ENCODE measurements around the gene TLE7.

TLE7 gene

GRCh38 chr16:71423016-71423415 lies 18.8 kb downstream of the TLE7 start:
- Histone ChIP-seq H3K27ac (no peak overlapping the region), H2AFZ (ENCODE audit: low read depth) (no peak overlapping the region), H3K9ac (no peak overlapping the region), H3K4me2 (no peak overlapping the region), H3K4me3 (IDR thresholded peaks at IDR 0.05; ENCODE audit: insufficient read depth, low read depth, low read length) (no peak overlapping the region), H3K79me2 (ENCODE audit: insufficient read depth, low read depth) (no peaks in the 10 kb centered on the region), H3K36me3 (ENCODE audit: insufficient read depth) (no peaks in the 10 kb centered on the region), H3K4me1 (ENCODE audit: low read depth, poor library complexity, severe bottlenecking) (no peaks in the 10 kb centered on the region), H4K20me1 (ENCODE audit: insufficient read depth) (no peaks in the 10 kb centered on the region), H3K27me3 (ENCODE audit: insufficient read depth, low read depth) (no peaks in the 10 kb centered on the region)
- TF ChIP-seq, protein P1, sequence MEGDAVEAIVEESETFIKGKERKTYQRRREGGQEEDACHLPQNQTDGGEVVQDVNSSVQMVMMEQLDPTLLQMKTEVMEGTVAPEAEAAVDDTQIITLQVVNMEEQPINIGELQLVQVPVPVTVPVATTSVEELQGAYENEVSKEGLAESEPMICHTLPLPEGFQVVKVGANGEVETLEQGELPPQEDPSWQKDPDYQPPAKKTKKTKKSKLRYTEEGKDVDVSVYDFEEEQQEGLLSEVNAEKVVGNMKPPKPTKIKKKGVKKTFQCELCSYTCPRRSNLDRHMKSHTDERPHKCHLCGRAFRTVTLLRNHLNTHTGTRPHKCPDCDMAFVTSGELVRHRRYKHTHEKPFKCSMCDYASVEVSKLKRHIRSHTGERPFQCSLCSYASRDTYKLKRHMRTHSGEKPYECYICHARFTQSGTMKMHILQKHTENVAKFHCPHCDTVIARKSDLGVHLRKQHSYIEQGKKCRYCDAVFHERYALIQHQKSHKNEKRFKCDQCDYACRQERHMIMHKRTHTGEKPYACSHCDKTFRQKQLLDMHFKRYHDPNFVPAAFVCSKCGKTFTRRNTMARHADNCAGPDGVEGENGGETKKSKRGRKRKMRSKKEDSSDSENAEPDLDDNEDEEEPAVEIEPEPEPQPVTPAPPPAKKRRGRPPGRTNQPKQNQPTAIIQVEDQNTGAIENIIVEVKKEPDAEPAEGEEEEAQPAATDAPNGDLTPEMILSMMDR (conservative IDR thresholded peaks at IDR 0.05; ENCODE audit: low read depth, low read length): no peak

GRCh38 chr16:71421911-71422310 lies 19.9 kb downstream of the TLE7 start:
- Histone ChIP-seq H3K27me3 (ENCODE audit: insufficient read depth, low read depth) (no peaks in the 10 kb centered on the region), H3K4me3 (IDR thresholded peaks at IDR 0.05; ENCODE audit: insufficient read depth, low read depth, low read length) (no peak overlapping the region), H3K4me2 (no peak overlapping the region), H3K79me2 (ENCODE audit: insufficient read depth, low read depth) (no peaks in the 10 kb centered on the region), H3K9ac (no peak overlapping the region), H3K27ac (no peak overlapping the region), H2AFZ (ENCODE audit: low read depth) (no peak overlapping the region), H3K4me1 (ENCODE audit: low read depth, poor library complexity, severe bottlenecking) (peaks cover under 1% of the 10 kb centered on the region), H4K20me1 (ENCODE audit: insufficient read depth) (no peaks in the 10 kb centered on the region), H3K36me3 (ENCODE audit: insufficient read depth) (no peaks in the 10 kb centered on the region)
- TF ChIP-seq, protein P1 (conservative IDR thresholded peaks at IDR 0.05; ENCODE audit: low read depth, low read length): 0 out of 2 replicates have a peak, but pooled peaks have one; percentile 41

DNA sequence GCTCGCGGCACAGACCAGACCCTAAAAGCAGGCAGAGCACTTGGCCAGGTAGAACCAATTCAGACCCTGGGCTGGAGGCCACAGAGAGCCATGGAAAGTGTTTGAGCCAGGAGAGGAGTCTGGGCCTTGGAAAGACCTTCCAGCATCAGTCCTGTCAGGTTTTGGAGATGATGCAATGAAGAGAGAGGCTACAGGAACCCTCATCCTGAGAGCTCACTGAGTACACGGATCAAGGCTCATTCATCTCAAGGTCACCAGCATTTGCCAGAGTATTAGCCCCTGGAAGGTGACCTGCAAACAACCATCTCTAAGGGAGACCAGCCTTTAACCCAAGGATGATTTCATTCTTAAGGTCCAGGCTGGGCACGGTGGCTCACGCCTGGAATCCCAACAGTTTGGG lies 27.8 kb downstream of the TLE7 start:
- TF ChIP-seq, protein P1 (conservative IDR thresholded peaks at IDR 0.05; ENCODE audit: low read depth, low read length): no peak
- no peaks in the 10 kb centered on the region for H3K36me3 ChIP-seq (ENCODE audit: insufficient read depth)

DNA sequence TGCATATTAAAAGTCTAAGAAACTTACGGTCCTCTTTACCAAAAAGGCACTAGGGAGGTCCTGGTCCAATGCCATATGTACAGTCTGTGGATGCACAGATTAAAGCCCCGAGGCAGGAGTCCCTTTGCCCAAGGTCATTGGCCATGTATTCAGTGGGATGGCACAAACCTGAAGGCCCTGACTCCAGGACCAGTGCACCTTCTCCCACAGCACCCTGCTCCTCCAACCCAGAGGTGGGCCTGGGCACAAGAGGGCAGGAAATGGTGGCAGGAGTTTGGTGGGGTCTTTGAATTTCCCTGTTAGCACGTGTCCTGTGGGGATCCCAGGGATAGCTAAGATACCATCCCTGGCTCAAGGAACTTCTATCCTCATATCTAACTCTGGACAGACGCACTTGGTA lies 28.5 kb downstream of the TLE7 start:
- H2AFZ ChIP-seq (ENCODE audit: low read depth): no peak overlapping the region
- TF ChIP-seq, protein P1 (conservative IDR thresholded peaks at IDR 0.05; ENCODE audit: low read depth, low read length): no peak
- no peak overlapping the region for H3K4me2 ChIP-seq
- H3K9ac ChIP-seq: no peak overlapping the region
- peaks cover 6% of the 10 kb centered on the region for H3K4me1 ChIP-seq (ENCODE audit: low read depth, poor library complexity, severe bottlenecking)
- no peak overlapping the region for H3K27ac ChIP-seq
- no peaks in the 10 kb centered on the region for H4K20me1 ChIP-seq (ENCODE audit: insufficient read depth)
- no peak overlapping the region for H3K4me3 ChIP-seq (IDR thresholded peaks at IDR 0.05; ENCODE audit: insufficient read depth, low read depth, low read length)
- H3K27me3 ChIP-seq (ENCODE audit: insufficient read depth, low read depth): no peaks in the 10 kb centered on the region; the same call in 1 of the 2 replicates
- no peaks in the 10 kb centered on the region for H3K79me2 ChIP-seq (ENCODE audit: insufficient read depth, low read depth)
- no peaks in the 10 kb centered on the region for H3K36me3 ChIP-seq (ENCODE audit: insufficient read depth)

More for the DNA sequence above, 27.8 kb downstream of the TLE7 start:
- Histone ChIP-seq H3K9ac (no peak overlapping the region), H4K20me1 (ENCODE audit: insufficient read depth) (no peaks in the 10 kb centered on the region), H3K27ac (no peak overlapping the region), H3K4me1 (ENCODE audit: low read depth, poor library complexity, severe bottlenecking) (peaks cover 6% of the 10 kb centered on the region), H3K79me2 (ENCODE audit: insufficient read depth, low read depth) (no peaks in the 10 kb centered on the region), H2AFZ (ENCODE audit: low read depth) (no peak overlapping the region), H3K4me2 (no peak overlapping the region), H3K4me3 (IDR thresholded peaks at IDR 0.05; ENCODE audit: insufficient read depth, low read depth, low read length) (no peak overlapping the region), H3K27me3 (ENCODE audit: insufficient read depth, low read depth) (no peaks in the 10 kb centered on the region; the same call in 1 of the 2 replicates)

Data from KMS-11 (cell line).